Heart left ventricle (tissue), 16 donors: Measurements from ENCODE around the gene MPDZ. TPM values are rescaled to one million over a fixed set of nuclear protein-coding genes. Genes with fewer than 3 reads are reported as not detected.
A peak's percentile ranks its signal among the peaks of the same experiment; 100 is the strongest.

Source experiments
- ATAC-seq, 4 donors: fragments of 200-7000 bp; cut with Tn5 transposase; one replicate each; pipeline ENCODE4 v1.9.1; 2020 to 2022; ENCODE audit warnings: moderate library complexity in 4 of 4, mild to moderate bottlenecking in 3 of 4, moderate number of reproducible peaks in 1 of 4
- DNase-seq, 5 donors: peaks; one replicate each; pipeline ENCODE4 v3.0.0-alpha.2; 2020
- H3K27ac ChIP-seq, 12 donors: fragments of 200-600 bp; sonication (generic) in 4 of 12; one replicate each; pipeline versions ENCODE4 v1.5.0 to v1.8.0; 2016 to 2022; ENCODE audit warnings: mild to moderate bottlenecking in 2 of 12
- H3K27me3 ChIP-seq, 9 donors: fragments of 200-600 bp; sonication (generic) in 2 of 9; one replicate each; pipeline versions ENCODE4 v1.5.1 to v1.8.0; 2016 to 2022; ENCODE audit warnings: mild to moderate bottlenecking in 3 of 9
- H3K36me3 ChIP-seq, 9 donors: fragments of 200-600 bp; sonication (generic) in 2 of 9; one replicate each; pipeline versions ENCODE4 v1.5.0 to v1.8.0; 2018 to 2022; ENCODE audit warnings: mild to moderate bottlenecking in 2 of 9
- H3K4me1 ChIP-seq, 12 donors: fragments of 200-600 bp; sonication (generic) in 4 of 12; one replicate each; pipeline versions ENCODE4 v1.5.0 to v1.8.0; 2016 to 2022; ENCODE audit warnings: mild to moderate bottlenecking in 3 of 12
- H3K4me3 ChIP-seq, 12 donors: fragments of 200-600 bp; sonication (generic) in 4 of 12; one replicate each; pipeline versions ENCODE4 v1.5.0 to v1.8.0; 2017 to 2022; ENCODE audit warnings: mild to moderate bottlenecking in 9 of 12, moderate library complexity in 4 of 12
- H3K9me3 ChIP-seq, 12 donors: fragments of 200-600 bp; sonication (generic) in 4 of 12; one replicate each; pipeline versions ENCODE4 v1.5.0 to v1.8.0; 2016 to 2022; ENCODE audit warnings: mild to moderate bottlenecking in 1 of 12
- POLR2A ChIP-seq, 2 donors: fragments of 450-650 bp; IDR thresholded peaks; one replicate each; pipeline ENCODE4 v1.6.1; 2017; ENCODE audit warnings: antibody characterized with exemption in 2 of 2, mild to moderate bottlenecking in 2 of 2, moderate library complexity in 2 of 2
- WGBS, 4 donors: extraction: QIAGEN DNeasy Blood & Tissue Kit in 2 of 4; methylation state at CpG; one replicate each; pipeline versions ENCODE4 v1.1.5 to v1.1.7; 2013 to 2018; 5-methylcytosine and 5-hydroxymethylcytosine counted together
- intact Hi-C, 10 donors: fragments of 100-400 bp; cut with DNase I; formaldehyde crosslinking; loops; one replicate each; pipeline versions ENCODE4 v1.11.1 to v1.14.2; 2022
- polyA plus RNA-seq, 2 donors: library from polyadenylated mRNA; stranded (reverse); fragments of 200-250 nt; gene quantifications; one replicate each; pipeline ENCODE4 v1.2.3, GENCODE V29; 2013
- total RNA-seq, 9 donors: library from RNA; depleted of rRNA in 2 of 9; stranded (reverse); fragments of >200 nt in 2 of 9; fragmentation: NEBNext Ultra II Directional in 3 of 9; extraction: Animal tissue kit (Norgen Biotek cat#: 25700) in 3 of 9; gene quantifications; one replicate each; pipeline versions ENCODE4 v1.1.0 to v1.2.4, GENCODE V29; 2016 to 2023
- TF ChIP-seq, protein P1 (sequence below), 12 donors: fragments of 200-600 bp; sonication (generic) in 4 of 12; IDR thresholded peaks; one replicate each; pipeline versions ENCODE4 v1.5.0 to v1.8.0; 2018 to 2022; ENCODE audit warnings: antibody characterized with exemption in 12 of 12, mild to moderate bottlenecking in 5 of 12
- donor health status: ischemic (EF 13 %, LVEDD 7.1; RV severe dilation, severe dysfunction).
- donor health status: healthy with polysubstance abuse.
- donor health status: DM: no; HTN: yes; CAD: no.
- donor health status: DM: no; HTN: no; CAD: no.
- donor health status: ischemic (EF 25% LVEDD 6.9; RV normal size, moderate dysfunction).
- donor health status: ischemic (EF 25% LVEDD 5.7; RV mildly dilated, moderate dysfunction).
- donor health status: healthy.
- donor health status: DM: yes; HTN: yes; CAD: no.
- donor health status: ischemic (EF 35%, LVEDD 5.7; RV mildly dilated, moderate dysfunction).
- donor health status: nonischemic (EF 11% LVEDD 7.7; RV severe dilation, severe dysfunction).
- donor health status: DM: yes; HTN: yes; CAD: no.
- donor health status: PGD.
- donor health status: ischemic (EF 29% LVEDD 5.4; RV normal size, mild dysfunction).
- donor health status: nonischemic (EF 23%, LVEDD 6.1; RV moderate dilation, normal function).

Gene MPDZ
- total and polyA plus RNA-seq, 11 donors = 19.5 to 106 (median 64.8) TPM

DNA sequence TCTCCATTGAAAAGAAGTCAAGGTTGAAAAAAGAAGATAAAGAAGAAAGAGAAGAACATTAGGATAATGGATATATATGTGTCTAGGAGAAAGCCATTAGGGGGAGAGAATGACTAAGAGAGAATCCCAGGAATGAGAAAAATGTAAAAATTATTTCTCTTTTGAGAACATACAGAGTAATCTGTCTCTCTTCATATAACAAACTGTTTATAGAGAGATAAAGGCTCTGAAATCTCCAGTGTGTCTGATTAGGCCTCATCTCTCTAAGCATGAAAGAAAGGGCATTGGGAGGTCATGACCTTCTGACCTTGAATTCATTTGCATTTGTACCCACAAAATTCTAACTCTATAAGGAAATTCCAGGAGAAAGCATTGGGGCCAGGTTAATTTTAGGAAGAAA is 3.5 kb upstream of the MPDZ start:
- intact Hi-C loops = loop anchor here in 1 of 10 donors (2.0 kb wide), 1 partner anchor 14 kb away; no protein-coding TSS in a partner anchor
- DNase-seq = no peak
- no peak overlapping the region for H3K27ac ChIP-seq
- TF ChIP-seq, protein P1, sequence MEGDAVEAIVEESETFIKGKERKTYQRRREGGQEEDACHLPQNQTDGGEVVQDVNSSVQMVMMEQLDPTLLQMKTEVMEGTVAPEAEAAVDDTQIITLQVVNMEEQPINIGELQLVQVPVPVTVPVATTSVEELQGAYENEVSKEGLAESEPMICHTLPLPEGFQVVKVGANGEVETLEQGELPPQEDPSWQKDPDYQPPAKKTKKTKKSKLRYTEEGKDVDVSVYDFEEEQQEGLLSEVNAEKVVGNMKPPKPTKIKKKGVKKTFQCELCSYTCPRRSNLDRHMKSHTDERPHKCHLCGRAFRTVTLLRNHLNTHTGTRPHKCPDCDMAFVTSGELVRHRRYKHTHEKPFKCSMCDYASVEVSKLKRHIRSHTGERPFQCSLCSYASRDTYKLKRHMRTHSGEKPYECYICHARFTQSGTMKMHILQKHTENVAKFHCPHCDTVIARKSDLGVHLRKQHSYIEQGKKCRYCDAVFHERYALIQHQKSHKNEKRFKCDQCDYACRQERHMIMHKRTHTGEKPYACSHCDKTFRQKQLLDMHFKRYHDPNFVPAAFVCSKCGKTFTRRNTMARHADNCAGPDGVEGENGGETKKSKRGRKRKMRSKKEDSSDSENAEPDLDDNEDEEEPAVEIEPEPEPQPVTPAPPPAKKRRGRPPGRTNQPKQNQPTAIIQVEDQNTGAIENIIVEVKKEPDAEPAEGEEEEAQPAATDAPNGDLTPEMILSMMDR (IDR thresholded peaks at IDR 0.05) = no peak
- TF ChIP-seq POLR2A (IDR thresholded peaks at IDR 0.05) = no peak
- H3K4me3 ChIP-seq = no peak overlapping the region
- ATAC-seq = no peak
- H3K4me1 ChIP-seq = peaks cover 0 to 8% (median under 1%) of the 10 kb centered on the region in 12 donors
- no peaks in the 10 kb centered on the region for H3K36me3 ChIP-seq
- H3K27me3 ChIP-seq = peaks cover 0 to 4% (median 0%) of the 10 kb centered on the region in 9 donors
- no peaks in the 10 kb centered on the region for H3K9me3 ChIP-seq

DNA sequence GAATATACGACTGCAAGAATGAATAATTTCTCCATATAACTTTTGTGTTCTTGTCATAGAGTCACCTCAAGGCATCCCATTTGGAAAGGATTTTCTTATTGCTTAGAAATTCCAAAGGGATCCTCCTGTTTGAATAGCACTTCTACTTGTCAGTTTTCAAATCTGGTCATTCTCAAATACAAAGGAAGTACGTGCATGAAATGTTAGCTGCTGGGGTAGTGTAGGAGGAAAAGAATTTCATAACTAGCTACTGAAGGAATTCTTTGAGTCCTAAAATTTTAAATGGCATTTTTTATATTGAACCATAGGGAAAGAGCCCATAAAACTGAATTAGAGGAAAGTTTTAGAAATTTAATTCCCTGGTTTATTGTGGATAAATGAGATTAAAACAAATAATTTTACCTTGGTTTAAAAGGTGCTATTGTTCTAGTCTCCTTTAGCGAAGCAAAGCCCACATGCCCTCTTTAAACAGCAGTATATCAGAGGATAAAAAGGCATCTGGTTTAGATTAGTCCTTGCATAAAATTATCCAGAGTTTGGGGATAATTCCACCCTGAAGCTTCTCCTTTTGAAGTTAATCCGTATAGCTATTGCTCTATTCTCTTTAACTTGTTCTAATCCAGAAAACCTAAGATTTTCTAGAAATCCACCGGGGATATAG is 2.0 kb upstream of the MPDZ start:
- 78 to 91% (median 88%) methylated on average over 5 of the region's 5 CpGs for WGBS, 4 donors
- Histone ChIP-seq H3K36me3 (no peaks in the 10 kb centered on the region), H3K4me1 (peaks cover 0 to 18% (median 5%) of the 10 kb centered on the region in 12 donors), H3K9me3 (no peaks in the 10 kb centered on the region), H3K4me3 (no peak overlapping the region), H3K27ac (no peak overlapping the region), H3K27me3 (peaks cover 0 to 4% (median 0%) of the 10 kb centered on the region in 9 donors)
- ATAC-seq = no peak
- intact Hi-C loops = loop anchor here in 1 of 10 donors (2.0 kb wide), 1 partner anchor 15 kb away; no protein-coding TSS in a partner anchor
- no peak for DNase-seq
- no peak for TF ChIP-seq POLR2A (IDR thresholded peaks at IDR 0.05)
- TF ChIP-seq, protein P1 (IDR thresholded peaks at IDR 0.05) = no peak

DNA sequence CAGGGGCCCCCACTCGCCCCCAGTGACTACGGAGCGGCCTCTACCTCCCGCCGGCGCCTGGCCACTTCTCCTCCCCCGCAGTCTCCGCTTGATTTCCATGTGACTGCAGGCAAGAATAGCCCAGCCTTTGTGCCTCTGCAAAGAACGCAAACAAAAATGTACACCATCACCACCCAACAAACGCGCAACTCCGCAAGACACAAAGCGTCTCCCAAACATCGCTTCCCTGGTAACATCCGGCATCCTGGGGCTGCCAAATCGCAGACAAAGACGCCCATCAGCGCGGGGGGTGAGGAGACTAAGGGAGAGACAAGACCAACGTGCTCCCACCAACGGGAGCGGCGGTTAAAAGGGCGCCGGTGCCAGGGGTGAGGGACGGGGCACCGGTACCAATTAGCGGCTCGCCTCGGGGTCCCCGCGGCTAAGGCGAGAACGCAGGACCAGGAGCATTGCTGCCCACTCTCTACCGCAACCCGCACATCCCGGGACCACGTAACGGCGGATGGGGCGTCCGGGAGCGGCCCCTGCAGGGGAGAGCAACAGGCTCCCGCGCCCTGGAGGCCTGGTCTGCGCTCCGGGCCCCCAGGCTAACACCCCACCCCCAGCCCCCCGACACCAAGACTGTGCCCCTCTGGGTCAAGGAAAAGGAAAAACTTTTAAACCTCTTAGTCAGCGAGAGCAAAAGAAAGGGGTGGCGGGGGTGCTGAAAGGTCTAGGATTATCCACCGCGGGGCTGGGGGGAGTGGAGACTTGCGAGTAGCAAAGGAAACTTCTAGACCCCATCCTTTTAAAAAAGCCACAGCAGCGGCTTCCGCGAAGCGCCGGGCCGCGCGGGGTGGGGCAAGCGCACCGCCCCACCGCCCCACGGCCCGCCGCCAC is 885 bp downstream of the MPDZ start:
- peak; percentile 61 to 77 (median 74) for DNase-seq
- ATAC-seq = peak; percentile 70 to 87 (median 76)
- TF ChIP-seq, protein P1 (IDR thresholded peaks at IDR 0.05) = peak in 7 of 12 donors; percentile 10 to 53 (median 28)
- TF ChIP-seq POLR2A (IDR thresholded peaks at IDR 0.05) = peak in 1 of 2 donors; percentile 42
- Histone ChIP-seq H3K36me3 (no peaks in the 10 kb centered on the region), H3K9me3 (no peaks in the 10 kb centered on the region), H3K4me3 (peak overlapping the region; percentile 53 to 83 (median 75)), H3K4me1 (peaks cover 3 to 45% (median 25%) of the 10 kb centered on the region in 12 donors), H3K27ac (peak overlapping the region; percentile 90 to 98 (median 96)), H3K27me3 (peaks cover 0 to 4% (median 0%) of the 10 kb centered on the region in 9 donors)
- intact Hi-C loops = loop anchor here in 4 of 10 donors (2.0 to 10.0 kb wide), 3 partner anchors 64 to 76 kb away; no protein-coding TSS in a partner anchor
- 0 to 1% (median 1%) methylated on average over 38 to 67 of the region's 67 CpGs for WGBS, 4 donors

DNA sequence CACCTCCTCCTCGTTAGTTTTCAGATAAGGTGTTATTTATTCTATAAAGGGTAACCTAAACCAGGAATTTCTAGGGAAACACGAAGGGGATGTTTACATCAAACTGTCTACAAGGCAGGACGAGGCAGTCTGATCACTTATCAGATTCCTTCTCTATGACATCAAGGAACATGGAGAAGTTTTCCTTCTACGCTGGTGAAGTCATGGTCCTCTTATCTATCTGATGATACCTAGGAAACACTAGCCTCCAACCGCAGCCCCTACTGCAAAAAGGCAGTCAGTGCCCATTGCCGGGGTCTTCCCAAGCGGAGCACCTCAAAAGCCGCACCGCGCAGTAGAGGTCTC is 1.5 kb downstream of the MPDZ start:
- H3K4me1 ChIP-seq = peaks cover 3 to 46% (median 25%) of the 10 kb centered on the region in 12 donors
- TF ChIP-seq, protein P1 (IDR thresholded peaks at IDR 0.05) = no peak
- no peak for TF ChIP-seq POLR2A (IDR thresholded peaks at IDR 0.05)
- intact Hi-C loops = loop anchor here in 4 of 10 donors (2.0 to 10.0 kb wide), 3 partner anchors 63 to 75 kb away; no protein-coding TSS in a partner anchor

More for the DNA sequence above, 1.5 kb downstream of the MPDZ start:
- peaks cover 0 to 4% (median 0%) of the 10 kb centered on the region in 9 donors for H3K27me3 ChIP-seq
- H3K27ac ChIP-seq = peak overlapping the region; percentile 90 to 98 (median 96)
- WGBS, 4 donors = 8 to 12% (median 10%) methylated on average over 10 of the region's 10 CpGs
- ATAC-seq = peak in 1 of 4 donors; percentile 21
- H3K4me3 ChIP-seq = peak overlapping the region; percentile 53 to 83 (median 75)
- no peak for DNase-seq
- H3K9me3 ChIP-seq = no peaks in the 10 kb centered on the region
- H3K36me3 ChIP-seq = no peaks in the 10 kb centered on the region
